ENCODE results near the gene SHMT1.
"Not testable (repeated sequence)": the region's sequence is repeated elsewhere in the genome, so short reads cannot be mapped to it uniquely, and the experiment has no call there.

The SHMT1 gene

DNA sequence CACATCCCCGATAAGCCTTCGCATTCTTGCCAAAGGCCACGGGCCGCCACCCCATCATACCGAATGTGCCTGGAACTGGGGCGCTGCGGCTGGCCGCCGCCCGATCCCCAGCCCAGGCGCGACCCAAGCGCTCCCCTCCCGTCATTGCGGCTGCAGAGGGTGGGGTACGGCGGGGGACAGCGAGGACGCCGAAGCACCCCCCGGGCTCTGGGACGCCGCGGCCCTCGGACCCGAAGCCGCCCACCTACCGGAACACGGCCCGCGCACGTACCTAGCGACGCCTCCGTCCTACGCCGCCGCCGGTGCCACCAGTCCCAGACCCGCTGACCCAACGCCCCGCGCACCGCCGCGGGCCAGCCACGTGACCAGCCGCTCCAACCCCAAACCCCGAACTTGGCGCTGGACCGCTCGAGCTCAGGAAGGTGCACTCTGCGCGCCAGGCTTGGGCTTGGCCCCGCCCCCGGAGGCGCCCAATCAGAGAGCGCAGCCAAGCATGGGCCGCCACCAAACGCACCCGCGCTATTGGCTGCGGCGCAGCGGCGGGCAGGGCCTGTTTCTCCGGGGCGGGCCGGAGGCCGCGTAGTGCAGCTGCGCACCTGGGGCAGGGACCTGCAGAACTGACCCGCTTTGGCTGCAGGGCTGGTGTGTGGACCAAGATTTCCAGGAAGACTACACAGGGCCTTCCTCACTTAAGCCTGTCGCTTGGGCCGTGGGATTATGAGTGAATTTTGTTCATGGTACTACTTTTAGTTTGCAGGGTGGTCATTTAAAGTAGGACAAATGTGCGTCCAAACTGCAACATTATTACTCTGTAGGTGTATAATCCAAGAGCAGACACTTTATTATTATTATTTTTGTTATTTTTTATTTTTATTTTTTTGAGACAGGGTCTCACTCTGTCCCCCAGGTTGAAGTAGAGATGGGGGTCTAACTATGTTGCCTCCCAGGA, at the start of gene SHMT1:
SHMT1 (minus strand) TSS at position 450 of the 949 bp plus-strand sequence. CDS start 7,569 bp downstream, outside the sequence.
- in situ Hi-C loops (cut with MboI; ENCODE audit: low sequenced_read_pairs), result no loop called here

DNA sequence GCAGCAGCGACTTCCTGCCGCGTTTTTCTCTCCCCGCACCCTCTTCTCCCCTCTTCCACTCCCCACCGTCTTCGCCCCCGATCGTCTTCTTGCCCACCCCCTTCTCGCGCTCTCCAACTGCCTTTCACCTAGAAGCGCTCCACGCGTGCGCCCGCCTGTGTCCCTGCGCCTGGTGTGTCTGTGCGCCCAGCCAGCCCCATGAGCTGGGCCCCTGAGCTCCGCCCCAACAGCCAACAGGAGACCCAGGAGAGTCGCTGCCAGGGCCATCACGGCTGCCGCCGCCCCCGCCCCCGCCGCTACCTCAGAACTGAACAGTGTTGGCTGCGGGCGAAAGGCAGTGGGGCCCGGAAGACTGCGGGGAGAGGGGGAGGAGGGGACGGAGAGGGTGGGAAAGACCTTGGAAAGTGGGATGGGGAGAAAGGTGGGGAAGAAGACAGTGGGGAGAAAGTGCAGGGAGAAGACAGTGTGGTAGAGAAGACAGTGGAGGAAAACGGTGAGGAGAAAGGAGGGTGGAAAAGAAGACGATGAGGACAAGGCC, 48.7 kb upstream of the SHMT1 start:
- in situ Hi-C loops (cut with MboI; ENCODE audit: low sequenced_read_pairs), result not testable (repeated sequence)

DNA sequence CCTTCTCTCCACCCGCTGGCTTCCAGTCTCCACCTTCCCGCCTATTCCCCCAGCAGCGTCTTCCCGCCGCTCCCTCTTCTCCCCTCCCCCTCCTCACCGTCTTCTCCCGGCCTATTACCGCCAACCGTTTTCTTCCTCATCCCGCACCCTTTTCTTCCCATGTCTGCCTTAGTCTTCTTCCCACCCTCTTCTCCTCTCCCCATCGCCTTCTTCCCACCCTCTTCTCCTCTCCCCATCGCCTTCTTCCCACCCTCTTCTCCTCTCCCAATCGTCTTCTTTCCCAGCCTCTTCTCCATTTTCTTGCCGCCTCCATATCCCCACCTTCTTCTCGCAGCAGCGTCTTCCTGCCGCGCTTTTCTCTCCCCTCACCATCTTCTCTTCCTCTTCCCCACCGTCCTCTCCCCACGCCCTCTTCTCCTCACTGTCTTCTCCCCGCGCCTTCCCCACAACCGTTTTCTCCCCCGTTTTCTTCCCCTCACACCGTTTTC, 48.1 kb upstream of the SHMT1 start:
- in situ Hi-C loops (cut with MboI; ENCODE audit: low sequenced_read_pairs), result not testable (repeated sequence)

DNA sequence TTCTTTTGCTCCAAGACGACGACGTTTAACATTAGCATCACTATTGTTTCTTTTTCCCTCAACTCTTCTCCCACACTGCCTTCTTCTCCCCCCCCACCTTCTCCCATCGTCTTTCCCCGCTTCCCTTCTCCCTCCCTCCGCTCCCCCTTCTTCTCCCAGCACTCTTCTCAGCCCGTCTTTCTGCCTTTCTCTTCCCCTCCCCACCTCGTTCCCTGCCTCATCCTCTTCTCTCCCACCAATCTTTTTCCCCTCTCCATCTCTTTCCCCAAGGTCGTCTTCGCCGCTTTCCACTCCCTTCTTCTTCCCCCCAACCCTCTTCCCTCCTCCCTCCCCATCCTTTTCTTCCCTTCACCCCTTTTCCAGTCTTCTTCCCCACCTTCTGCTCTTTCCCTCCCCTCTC, 47.4 kb upstream of the SHMT1 start:
- in situ Hi-C loops (cut with MboI; ENCODE audit: low sequenced_read_pairs), result not testable (repeated sequence)

DNA sequence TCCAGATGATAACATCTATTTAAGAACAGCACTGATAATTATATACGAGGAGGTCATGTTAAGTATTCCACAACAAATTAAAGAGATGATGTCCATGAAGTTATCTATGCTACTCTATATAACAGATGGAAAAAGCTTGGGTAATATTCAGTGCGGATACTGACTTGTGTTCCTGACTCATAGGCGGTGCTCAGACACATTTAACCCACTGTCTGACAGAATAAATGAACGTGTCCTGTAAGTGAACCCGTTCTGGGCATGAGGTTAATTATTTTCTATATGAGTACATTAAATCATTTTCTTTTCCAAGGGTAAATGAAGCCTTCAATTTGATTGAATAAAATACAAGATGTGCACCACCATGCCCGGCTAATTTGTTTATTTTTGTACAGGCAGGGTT, 46.0 kb upstream of the SHMT1 start:
- in situ Hi-C loops (cut with MboI; ENCODE audit: low sequenced_read_pairs), result not testable (repeated sequence)

DNA sequence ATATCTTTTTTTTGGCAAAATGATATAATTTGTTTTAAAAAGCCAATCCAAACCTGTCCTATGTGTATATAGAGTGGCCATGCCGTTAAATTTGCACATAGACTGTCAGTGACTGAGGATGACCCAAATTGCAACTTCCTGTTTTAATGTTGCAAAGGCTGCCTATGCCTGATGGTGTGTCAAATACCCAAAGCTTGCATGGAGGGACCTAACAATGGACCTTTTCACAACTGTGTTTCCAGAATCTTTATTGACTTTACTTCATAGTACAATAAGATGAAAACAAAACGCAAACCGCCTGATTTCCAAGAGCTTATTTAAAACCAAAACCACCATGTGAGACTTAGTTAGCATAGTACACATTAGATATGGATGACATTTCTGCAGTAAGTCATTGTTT, 45.6 kb upstream of the SHMT1 start:
- in situ Hi-C loops (cut with MboI; ENCODE audit: low sequenced_read_pairs), result not testable (repeated sequence)

DNA sequence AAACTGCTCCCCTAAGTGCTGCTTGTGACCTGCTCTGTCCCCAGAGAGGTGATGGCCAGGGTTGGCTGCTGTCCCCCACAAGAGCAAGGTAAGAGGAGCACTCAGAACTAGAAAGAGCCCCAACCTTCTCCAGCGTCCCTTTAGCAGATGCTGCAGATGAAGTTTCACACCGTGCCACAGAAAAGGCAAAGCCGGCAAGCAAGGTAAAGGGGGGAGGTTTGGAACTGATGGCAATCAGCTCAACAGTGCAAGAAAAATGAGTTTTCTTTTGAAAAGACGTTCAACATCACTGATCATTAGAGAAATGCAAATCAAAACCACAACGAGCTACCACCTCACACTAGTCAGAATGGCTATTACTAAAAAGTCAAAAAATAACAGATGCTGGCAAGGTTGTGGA, 40.3 kb upstream of the SHMT1 start:
- in situ Hi-C loops (cut with MboI; ENCODE audit: low sequenced_read_pairs), result not testable (repeated sequence)

DNA sequence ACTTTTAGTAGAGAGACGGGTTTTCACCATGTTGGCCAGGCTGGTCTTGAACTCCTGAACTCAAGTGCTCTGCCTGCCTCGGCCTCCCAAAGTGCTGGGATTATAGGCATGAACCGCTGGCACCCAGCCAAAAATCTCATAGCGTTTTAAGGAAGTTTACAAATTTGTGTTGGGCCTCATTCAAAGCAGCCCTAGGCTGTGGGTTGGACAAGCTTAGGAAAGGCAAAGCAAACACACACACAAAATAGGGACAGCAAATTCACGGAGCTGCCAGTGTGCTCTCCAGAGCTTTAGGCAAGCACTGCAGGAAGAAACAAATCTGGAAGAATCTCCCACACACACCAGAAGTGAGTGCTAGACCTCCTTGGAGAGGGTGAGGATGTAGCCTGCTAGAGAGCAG, 39.8 kb upstream of the SHMT1 start:
- in situ Hi-C loops (cut with MboI; ENCODE audit: low sequenced_read_pairs), result not testable (repeated sequence)

DNA sequence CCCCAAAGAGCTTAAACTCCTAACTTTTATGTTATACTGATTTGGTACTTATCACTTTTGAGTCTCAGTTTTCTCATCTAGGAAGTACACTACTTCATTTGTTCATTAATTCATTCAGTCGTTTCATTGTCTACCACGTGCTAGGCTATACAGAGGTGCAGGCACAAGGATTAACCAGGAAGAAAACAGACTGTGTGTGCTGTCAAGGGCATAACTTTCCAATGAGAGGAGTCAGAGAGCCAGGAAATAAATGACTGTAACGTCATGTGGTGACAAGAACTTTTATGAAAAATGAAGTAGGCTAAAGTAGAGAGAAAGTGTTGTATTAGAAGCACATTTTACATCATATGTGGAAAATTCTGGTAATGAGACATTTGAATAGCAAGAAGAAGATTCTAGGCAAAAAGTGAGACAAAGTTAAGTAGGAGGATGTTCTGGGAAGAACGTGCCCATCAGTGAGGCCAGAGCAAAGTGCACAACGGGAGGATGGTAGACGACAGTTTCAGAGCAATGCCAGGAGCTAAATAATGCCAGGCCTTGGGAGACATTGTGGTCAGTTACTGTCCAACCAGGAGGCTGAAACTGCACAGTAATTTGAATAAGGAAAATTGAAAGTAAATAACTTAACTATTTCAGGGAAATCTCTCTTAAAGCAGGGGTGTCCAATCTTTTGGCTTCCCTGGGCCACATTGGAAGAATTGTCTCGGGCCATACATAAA, 38.7 kb upstream of the SHMT1 start:
- in situ Hi-C loops (cut with MboI; ENCODE audit: low sequenced_read_pairs), result not testable (repeated sequence)

DNA sequence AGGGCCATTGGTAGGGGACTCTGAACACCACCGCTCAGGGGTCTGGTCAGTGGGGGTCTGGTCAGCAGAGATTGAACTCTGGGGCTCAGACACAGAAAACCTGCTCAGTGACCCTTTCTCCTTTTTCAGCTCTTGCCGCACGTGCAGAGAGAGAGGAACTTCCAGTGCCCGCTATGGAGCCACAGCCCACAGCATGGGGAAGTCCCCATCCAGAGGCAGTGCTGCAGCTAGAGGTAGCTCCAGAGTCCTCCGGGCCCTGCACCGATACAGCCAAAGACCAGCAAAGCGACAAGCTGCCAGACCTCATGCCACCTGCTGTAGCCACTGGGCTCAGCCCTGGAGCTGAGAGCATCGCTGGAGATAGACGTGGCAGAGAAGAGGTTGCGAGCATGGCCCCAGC, 25.4 kb upstream of the SHMT1 start:
- in situ Hi-C loops (cut with MboI; ENCODE audit: low sequenced_read_pairs), result not testable (repeated sequence)

DNA sequence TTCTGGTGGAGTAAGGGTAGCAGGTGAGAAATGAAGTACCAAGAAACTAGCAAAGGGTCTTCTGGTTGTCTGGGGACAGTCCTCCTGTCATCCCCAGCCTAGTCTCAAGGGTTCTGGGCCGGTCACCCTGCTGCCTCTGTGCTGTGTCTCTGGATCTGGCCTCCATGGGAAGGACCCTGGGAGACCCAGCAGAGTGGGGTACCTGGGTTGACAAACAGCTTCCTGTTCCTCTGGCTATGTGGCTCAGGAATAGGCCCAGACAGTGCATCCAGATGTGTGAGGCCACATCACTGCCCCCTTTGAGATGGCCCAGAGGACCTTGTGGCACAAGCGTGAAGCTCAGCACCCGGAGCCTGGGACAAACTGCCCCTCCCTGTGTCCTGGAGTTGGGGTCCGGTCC, 24.9 kb upstream of the SHMT1 start:
- in situ Hi-C loops (cut with MboI; ENCODE audit: low sequenced_read_pairs), result not testable (repeated sequence)

DNA sequence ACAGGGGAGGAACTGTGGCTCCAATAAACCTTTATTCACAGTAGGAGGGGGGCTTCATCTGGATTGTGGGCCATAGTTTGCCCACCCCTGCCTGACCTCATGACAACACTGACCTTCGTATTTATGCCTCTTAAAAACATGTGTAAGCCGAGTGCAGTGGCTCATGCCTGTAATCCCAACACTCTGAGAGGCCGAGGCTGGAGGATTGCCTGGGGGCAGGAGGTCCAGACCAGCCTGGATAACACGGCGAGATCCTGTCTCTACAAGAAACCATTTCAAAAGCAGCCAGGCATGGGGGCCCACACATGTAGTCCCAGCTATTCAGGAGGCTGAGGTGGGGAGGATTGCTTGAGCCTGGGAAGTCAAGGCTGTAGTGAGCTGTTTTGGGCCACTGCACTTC, 24.2 kb upstream of the SHMT1 start:
- in situ Hi-C loops (cut with MboI; ENCODE audit: low sequenced_read_pairs), result not testable (repeated sequence)

DNA sequence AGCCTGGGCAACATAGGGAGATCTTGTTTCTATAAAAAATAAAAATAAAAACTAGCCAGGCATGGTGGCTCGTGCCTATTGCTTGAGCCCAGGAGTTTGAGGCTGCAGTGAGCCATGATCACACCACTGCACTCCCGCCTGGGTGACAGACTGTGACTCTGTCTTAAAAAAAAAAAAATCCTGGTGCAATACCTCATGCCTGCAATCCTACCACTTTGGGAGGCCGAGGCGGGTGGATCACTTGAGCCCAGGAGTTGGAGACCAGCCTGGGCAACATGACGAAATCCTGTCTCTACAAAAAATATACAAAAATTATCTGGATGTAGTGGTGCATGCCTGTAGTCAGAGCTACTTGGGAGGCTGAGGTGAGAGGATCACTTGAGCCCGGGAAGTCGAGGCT, 20.9 kb upstream of the SHMT1 start:
- in situ Hi-C loops (cut with MboI; ENCODE audit: low sequenced_read_pairs), result not testable (repeated sequence)

DNA sequence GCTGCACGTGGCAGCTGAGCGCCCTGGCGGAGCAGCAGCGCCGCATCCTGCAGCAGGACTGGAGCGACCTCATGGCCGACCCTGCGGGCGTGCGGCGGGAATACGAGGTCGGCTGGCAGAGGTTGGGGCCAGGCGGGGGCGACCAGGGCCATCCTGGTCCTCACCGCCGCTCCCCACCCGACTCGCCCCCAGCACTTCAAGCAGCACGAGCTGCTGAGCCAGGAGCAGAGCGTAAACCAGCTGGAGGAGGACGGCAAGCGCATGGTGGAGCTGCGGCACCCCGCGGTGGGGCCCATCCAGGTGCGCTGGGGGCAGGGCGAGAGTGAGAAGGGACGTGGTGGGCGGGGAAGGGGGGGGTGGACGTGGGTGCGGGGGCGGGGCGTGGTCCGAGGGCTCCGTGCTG, 19.7 kb upstream of the SHMT1 start:
- in situ Hi-C loops (cut with MboI; ENCODE audit: low sequenced_read_pairs), result not testable (repeated sequence)

DNA sequence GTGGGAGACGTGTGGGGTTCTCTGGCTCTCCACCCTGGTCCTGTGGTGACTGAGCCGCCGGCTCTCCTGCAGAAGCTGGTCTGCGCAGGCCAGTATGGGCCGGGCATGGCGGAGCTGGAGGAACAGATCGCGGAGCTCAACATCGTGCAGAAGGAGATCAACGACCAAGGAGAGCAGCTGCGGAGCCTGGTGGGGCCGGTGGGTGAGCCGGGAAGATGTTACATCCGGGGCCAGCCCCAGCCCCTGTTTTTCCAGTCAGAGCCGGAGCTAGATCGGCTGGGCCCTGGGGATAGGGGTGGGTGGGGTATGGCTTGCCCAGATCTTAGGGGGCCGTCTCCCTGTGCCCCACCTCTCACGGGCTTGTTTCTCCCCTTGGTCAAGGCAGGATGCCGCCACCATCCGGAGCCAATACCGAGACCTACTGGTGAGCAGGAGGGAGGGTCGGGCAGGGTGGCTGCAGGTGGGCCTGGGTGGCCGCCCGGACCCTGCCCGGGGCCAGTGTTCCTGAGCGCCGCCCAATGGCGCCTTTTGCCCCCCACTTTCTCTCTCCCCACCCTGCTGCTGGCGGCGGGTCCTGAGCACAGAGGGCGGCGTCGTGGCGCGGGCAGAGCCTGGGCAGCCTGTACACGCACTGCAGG, 19.2 kb upstream of the SHMT1 start:
- in situ Hi-C loops (cut with MboI; ENCODE audit: low sequenced_read_pairs), result no loop called here

DNA sequence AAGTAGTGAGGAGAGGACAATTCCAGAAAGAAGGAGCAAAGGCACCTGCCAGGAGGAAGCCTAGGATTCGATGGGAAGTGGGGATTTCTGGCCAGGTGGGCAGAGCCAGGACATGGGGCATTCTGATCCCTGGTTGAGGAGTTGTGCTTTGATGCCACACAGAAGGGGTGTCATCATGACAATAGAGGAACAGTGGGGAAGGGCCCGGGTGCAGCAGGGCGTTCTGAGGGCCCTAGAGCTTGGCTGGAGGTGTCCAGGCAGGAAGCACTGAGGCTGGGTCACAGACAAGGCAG, 18.5 kb upstream of the SHMT1 start:
- in situ Hi-C loops (cut with MboI; ENCODE audit: low sequenced_read_pairs), result no loop called here

DNA sequence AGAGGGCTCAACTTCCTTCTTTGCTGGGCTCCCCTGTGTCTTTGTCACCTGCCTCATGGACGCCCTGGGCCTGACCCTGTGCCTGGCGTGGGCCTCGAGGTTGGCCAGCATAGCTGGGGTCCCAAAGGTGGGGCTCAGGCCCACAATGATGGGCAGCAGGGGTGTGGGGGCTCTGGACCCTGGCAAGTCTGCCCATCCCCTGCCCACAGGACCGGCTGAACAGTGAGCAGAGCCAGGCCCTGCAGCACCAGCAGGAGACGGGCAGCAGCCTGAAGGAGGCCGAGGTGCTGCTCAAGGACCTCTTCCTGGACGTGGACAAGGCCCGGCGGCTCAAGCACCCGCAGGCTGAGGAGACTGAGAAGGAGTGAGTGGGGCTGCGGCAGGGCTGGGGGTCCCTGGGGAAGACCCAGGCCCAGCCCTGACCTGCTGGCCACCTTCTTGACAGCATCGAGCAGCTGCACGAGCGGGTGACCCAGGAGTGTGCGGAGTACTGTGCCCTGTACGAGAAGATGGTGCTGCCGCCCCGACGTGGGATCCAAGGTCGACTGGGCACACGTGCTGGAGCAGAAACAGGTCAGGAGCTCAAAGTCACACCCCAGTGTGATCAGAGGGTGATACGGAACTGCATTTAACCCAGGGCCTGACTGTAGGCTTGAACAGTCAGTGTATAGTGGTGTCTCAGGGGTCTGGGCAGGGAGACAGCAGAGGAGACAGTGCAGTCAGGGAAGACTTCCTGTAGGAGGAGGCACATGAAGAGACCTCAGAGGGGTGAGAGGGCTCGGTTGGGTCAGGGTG, 18.0 kb upstream of the SHMT1 start:
- in situ Hi-C loops (cut with MboI; ENCODE audit: low sequenced_read_pairs), result no loop called here

DNA sequence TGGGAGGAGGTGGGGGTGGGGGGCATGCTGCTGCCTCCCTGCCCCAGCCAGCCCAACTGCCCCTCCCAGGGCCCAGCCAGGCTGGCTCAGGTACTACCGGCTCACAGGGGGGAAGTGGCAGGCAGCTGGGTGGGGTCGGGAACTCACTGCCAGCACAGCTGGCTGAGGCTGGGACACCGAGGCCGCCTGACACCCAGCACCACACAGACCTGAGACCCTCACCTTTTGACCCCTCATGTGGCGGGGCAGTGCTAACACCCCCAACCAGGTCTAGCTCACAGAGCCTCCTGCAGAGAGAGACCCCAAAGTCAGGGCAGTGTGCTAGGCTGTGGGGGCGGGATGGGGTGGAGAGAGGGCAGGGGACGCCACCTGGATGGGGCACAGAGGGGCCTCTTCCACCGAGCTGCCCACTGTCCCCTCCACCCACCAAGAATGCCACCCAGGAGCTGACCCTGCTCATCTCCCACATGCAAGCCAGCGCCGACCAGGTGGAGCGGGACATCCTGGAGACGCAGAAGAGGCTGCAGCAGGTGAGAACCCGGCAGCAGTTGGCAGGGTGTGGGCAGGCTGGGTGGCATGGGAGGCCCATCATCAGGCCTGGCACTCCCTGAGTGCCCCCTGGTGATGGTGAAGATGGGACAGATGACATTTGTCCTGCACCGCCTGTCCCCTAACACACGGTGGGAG, 17.3 kb upstream of the SHMT1 start:
- in situ Hi-C loops (cut with MboI; ENCODE audit: low sequenced_read_pairs), result no loop called here

DNA sequence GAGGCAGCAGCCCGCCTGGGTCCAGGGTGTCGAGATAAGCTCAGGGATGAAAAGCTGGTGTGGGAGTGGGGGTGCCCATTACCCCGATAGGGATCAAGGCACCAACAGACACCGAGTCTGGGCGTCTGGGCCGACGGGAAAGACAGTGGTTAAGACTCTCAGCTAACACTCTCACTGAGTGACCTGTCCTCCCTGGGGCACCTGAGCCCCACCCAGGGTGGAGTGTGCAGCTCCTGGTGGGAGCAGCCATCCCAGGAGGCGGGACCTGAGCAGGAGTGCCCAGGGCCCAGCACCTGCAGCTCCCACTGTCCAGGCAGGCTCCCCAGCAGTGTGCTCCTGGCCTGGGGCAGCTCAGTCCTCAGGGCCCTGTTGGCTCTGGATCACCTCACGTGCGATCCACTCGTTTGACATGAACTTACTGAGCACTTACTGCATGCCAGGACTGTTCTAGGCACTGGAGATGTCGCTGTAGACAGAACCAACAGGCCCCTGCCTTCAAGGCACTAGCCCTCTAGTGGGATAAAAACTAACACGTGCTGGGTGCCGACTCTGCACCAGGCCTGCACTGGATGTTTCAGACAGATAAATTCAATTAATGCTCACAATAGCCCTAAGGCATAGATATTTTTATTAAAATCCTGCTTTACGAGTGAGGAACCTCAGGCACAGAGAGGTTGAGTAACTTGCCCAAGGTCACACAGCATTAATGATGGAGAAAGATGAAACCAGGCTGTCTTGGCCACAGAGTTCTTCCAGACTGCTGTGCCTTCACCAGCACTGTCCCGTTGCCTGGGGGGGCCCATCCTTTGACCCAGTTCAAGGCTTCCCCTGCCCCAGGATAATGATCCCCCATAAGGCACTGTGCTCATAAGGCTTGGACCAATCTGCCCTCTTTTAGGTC, 16.1 kb upstream of the SHMT1 start:
- in situ Hi-C loops (cut with MboI; ENCODE audit: low sequenced_read_pairs), result no loop called here

Measured in HL-60/S4 (cell line).